MCF 10A (cell line): ENCODE results near the gene RASGEF1C. TPM values are rescaled to one million over a fixed set of nuclear protein-coding genes. Genes with fewer than 3 reads are reported as not detected.

Experiments used
- BruUV-seq: library from RNA; stranded (reverse); fragments of 400-500 nt; replicated peaks from 2 replicates; lab custom pipeline; 2021; lab: Mats Ljungman, UMichigan
- CTCF ChIA-PET: fragments of 300-600 bp; sonication (Branson Sonifier 250); formaldehyde crosslinking; extraction: SDS; loops from one replicate; lab custom pipeline; 2021; ENCODE audit warnings: antibody characterized with exemption, inconsistent platforms; lab: Yijun Ruan, JAX
- POLR2A ChIA-PET: fragments of 300-600, 350-650 bp; sonication (Branson Sonifier 250); formaldehyde crosslinking; extraction: SDS; loops from one replicate; lab custom pipeline; 2020; ENCODE audit warnings: antibody characterized with exemption, inconsistent platforms; lab: Yijun Ruan, JAX
- DNase-seq: peaks from one replicate; pipeline ENCODE4 v3.0.0-alpha.2; 2018; ENCODE audit not compliant: unreplicated experiment
- H3K27ac Mint-ChIP-seq: one replicate; pipeline ENCODE4 v1.8.0; 2022; ENCODE audit warnings: mild to moderate bottlenecking, low read depth, mixed read lengths; ENCODE audit not compliant: unreplicated experiment
- H3K27me3 Mint-ChIP-seq: one replicate; pipeline ENCODE4 v1.8.0; 2022; ENCODE audit warnings: mixed read lengths; ENCODE audit not compliant: insufficient read depth, unreplicated experiment
- H3K36me3 Mint-ChIP-seq: one replicate; pipeline ENCODE4 v1.8.0; 2022; ENCODE audit warnings: mild to moderate bottlenecking, moderate library complexity, mixed read lengths; ENCODE audit not compliant: insufficient read depth, unreplicated experiment
- H3K4me1 Mint-ChIP-seq: one replicate; pipeline ENCODE4 v1.8.0; 2022; ENCODE audit warnings: mixed read lengths; ENCODE audit not compliant: insufficient read depth, unreplicated experiment
- H3K4me3 Mint-ChIP-seq: one replicate; pipeline ENCODE4 v1.8.0; 2022; ENCODE audit warnings: mild to moderate bottlenecking, moderate library complexity, mixed read lengths; ENCODE audit not compliant: unreplicated experiment
- H3K9me3 Mint-ChIP-seq: one replicate; pipeline ENCODE4 v1.8.0; 2022; ENCODE audit warnings: mixed read lengths; ENCODE audit not compliant: unreplicated experiment
- CTCF ChIP-seq: fragments of 200-600 bp; IDR thresholded peaks from one replicate; pipeline ENCODE4 v1.8.0; 2022; ENCODE audit warnings: antibody characterized with exemption, mild to moderate bottlenecking; ENCODE audit not compliant: unreplicated experiment
- intact Hi-C: fragments of 100-400 bp; cut with micrococcal nuclease; formaldehyde crosslinking; loops from 2 replicates; pipeline ENCODE4 v1.14.1; 2022
- total RNA-seq: library from RNA; stranded (reverse); gene quantifications from 2 replicates; pipeline ENCODE4 v1.2.3, GENCODE V29; 2022

RASGEF1C gene
- total RNA-seq, 1 experiment from 2014 or later, result not detected

GRCh38 chr5:180235077-180235476 lies 26.1 kb upstream of the RASGEF1C start:
- H3K4me1 Mint-ChIP-seq, result peaks cover 6% of the 10 kb centered on the region
- BruUV-seq, result no TSS peak
- DNase-seq, result no peak
- TF ChIP-seq CTCF, result no peak
- ChIA-PET POLR2A (interaction anchor here (0.7 to 2.1 kb wide), 4 partner anchors 48 to 89 kb away, joined by 4 to 12 read pairs (median 5); no protein-coding TSS in a partner anchor), CTCF (interaction anchor here (0.6 to 1.0 kb wide), 2 partner anchors 54 to 383 kb away, joined by 4 read pairs; no protein-coding TSS in a partner anchor)
- intact Hi-C loops, result no loop called here
- H3K9me3 Mint-ChIP-seq, result peaks cover 16% of the 10 kb centered on the region
- no peak overlapping the region for H3K4me3 Mint-ChIP-seq
- H3K27ac Mint-ChIP-seq, result no peak overlapping the region
- H3K27me3 Mint-ChIP-seq, result no peaks in the 10 kb centered on the region
- H3K36me3 Mint-ChIP-seq, result peaks cover 83% of the 10 kb centered on the region

GRCh38 chr5:180234271-180234670 lies 25.3 kb upstream of the RASGEF1C start:
- intact Hi-C loops, result no loop called here
- ChIA-PET POLR2A (interaction anchor here (0.5 to 2.1 kb wide), 2 partner anchors 55 to 1760 kb away, joined by 3 to 12 read pairs; no protein-coding TSS in a partner anchor), CTCF (no interaction called here)
- no TSS peak for BruUV-seq
- Mint-ChIP-seq H3K27me3 (no peaks in the 10 kb centered on the region), H3K36me3 (peaks cover 75% of the 10 kb centered on the region), H3K27ac (no peak overlapping the region), H3K4me1 (peaks cover 6% of the 10 kb centered on the region), H3K9me3 (peaks cover 16% of the 10 kb centered on the region), H3K4me3 (no peak overlapping the region)
- no peak for TF ChIP-seq CTCF
- DNase-seq, result no peak

- intact Hi-C loops, result no loop called here
- ChIA-PET POLR2A (no interaction called here), CTCF (no interaction called here)
- H3K4me3 Mint-ChIP-seq, result no peak overlapping the region
- H3K27ac Mint-ChIP-seq, result no peak overlapping the region
- H3K4me1 Mint-ChIP-seq, result peaks cover 6% of the 10 kb centered on the region
- BruUV-seq, result no TSS peak
- no peak for DNase-seq
- no peaks in the 10 kb centered on the region for H3K27me3 Mint-ChIP-seq
- TF ChIP-seq CTCF, result no peak
- H3K9me3 Mint-ChIP-seq, result peaks cover 16% of the 10 kb centered on the region
- H3K36me3 Mint-ChIP-seq, result peaks cover 69% of the 10 kb centered on the region
These were observed 24.7 kb upstream of the RASGEF1C start for GRCh38 chr5:180233729-180234128.

GRCh38 chr5:180230017-180230416 lies 21.0 kb upstream of the RASGEF1C start:
- no peak overlapping the region for H3K4me3 Mint-ChIP-seq
- H3K9me3 Mint-ChIP-seq, result peaks cover 29% of the 10 kb centered on the region

More at GRCh38 chr5:180230017-180230416, 21.0 kb upstream of the RASGEF1C start:
- CTCF ChIA-PET, result interaction anchor here (1.3 to 2.7 kb wide), 2 partner anchors 22 to 85 kb away, joined by 7 to 12 read pairs; partner anchors contain the start of gene RASGEF1C
- no TSS peak for BruUV-seq
- Mint-ChIP-seq H3K27me3 (no peaks in the 10 kb centered on the region), H3K27ac (no peak overlapping the region), H3K36me3 (peaks cover 33% of the 10 kb centered on the region), H3K4me1 (peaks cover 6% of the 10 kb centered on the region)
- TF ChIP-seq CTCF, result no peak
- intact Hi-C loops, result no loop called here
- DNase-seq, result no peak
- POLR2A ChIA-PET, result interaction anchor here (1.0 kb wide), 1 partner anchor 17 kb away, joined by 3 read pairs; no protein-coding TSS in a partner anchor
